HepG2 (cell line): ENCODE results near the gene FAM117B. TPM values are rescaled to one million over a fixed set of nuclear protein-coding genes. Genes with fewer than 3 reads are reported as not detected.

ENCODE experiments used
- ATAC-seq: fragments of 200-7000 bp; cut with Tn5 transposase; 3 replicates; pipeline ENCODE4 v1.9.1; 2020; ENCODE audit warnings: mild to moderate bottlenecking, moderate library complexity
- BruUV-seq: library from RNA; stranded (reverse); fragments of 400-500 nt; replicated peaks from 2 replicates; lab custom pipeline; 2021; lab: Mats Ljungman, UMichigan
- CTCF ChIA-PET: fragments of 300-600 bp; formaldehyde crosslinking; extraction: SDS; loops from one replicate; lab custom pipeline; 2021; ENCODE audit warnings: low total read pairs, inconsistent platforms, low intra/inter-chr PET ratio; lab: Yijun Ruan, JAX
- POLR2A ChIA-PET: fragments of 350-600 bp; sonication (Branson Sonifier 250); formaldehyde crosslinking; loops from one replicate; lab custom pipeline; 2020; ENCODE audit warnings: antibody characterized with exemption, inconsistent platforms; lab: Yijun Ruan, JAX
- DNase-seq: peaks from one replicate; pipeline ENCODE4 v3.0.0-alpha.2; 2015; ENCODE audit warnings: low spot score
- FAIRE-seq: peaks from 3 replicates; lab custom pipeline; 2011; peaks lifted over from hg19 to GRCh38; lab: Jason Lieb, UNC
- H2AFZ ChIP-seq: one replicate; pipeline ENCODE4 v1.6.1; 2011; ENCODE audit warnings: low read length, inconsistent platforms
- H3K27ac ChIP-seq: fragments of 300-600 bp; 3 replicates; pipeline ENCODE4 v1.8.0; 2011; ENCODE audit warnings: mixed run types, mild to moderate bottlenecking, mixed read lengths, low read length, inconsistent platforms; ENCODE audit not compliant: insufficient read depth; ENCODE audit errors: extremely low read length
- H3K27me3 ChIP-seq, 2 experiments: fragments of 200-600 bp in 1 of 2; 2 replicates in 1 of 2; 3 replicates in 1 of 2; pipeline versions ENCODE4 v1.6.0 to v1.8.0; 2011; ENCODE audit warnings: low read length in 2 of 2, mild to moderate bottlenecking in 2 of 2, moderate library complexity in 2 of 2, inconsistent platforms in 1 of 2; ENCODE audit not compliant: insufficient read depth in 2 of 2, control insufficient read depth in 1 of 2
- H3K36me3 ChIP-seq, 2 experiments: fragments of 200-600 bp in 1 of 2; replicated peaks in 1 of 2; 2 replicates in 1 of 2; 3 replicates in 1 of 2; pipeline versions ENCODE4 v1.5.1 to v1.8.0; 2011; ENCODE audit warnings: low read length in 2 of 2, inconsistent platforms in 1 of 2; ENCODE audit not compliant: insufficient read depth in 2 of 2, control insufficient read depth in 1 of 2
- H3K4me1 ChIP-seq: 2 replicates; pipeline ENCODE4 v1.5.1; 2012; ENCODE audit warnings: low read length, inconsistent platforms; ENCODE audit not compliant: insufficient read depth
- H3K4me2 ChIP-seq: 2 replicates; pipeline ENCODE4 v1.6.0; 2011; ENCODE audit warnings: low read depth, low read length, inconsistent platforms
- H3K4me3 ChIP-seq, 3 experiments: fragments of 200-600 bp in 1 of 3; sonication (generic), shearing (Covaris generic) in 1 of 3; replicated peaks in 1 of 3; 2 replicates each; pipeline ENCODE4 v1.5.1; 2011 to 2016; ENCODE audit warnings: low read length in 3 of 3, inconsistent platforms in 2 of 3, low read depth in 2 of 3, mild to moderate bottlenecking in 2 of 3, control low read depth in 1 of 3, mixed read lengths in 1 of 3; ENCODE audit not compliant: insufficient read depth in 1 of 3
- H3K79me2 ChIP-seq: one replicate; pipeline ENCODE4 v1.6.1; 2011; ENCODE audit warnings: low read length, inconsistent platforms; ENCODE audit not compliant: insufficient read depth
- H3K9ac ChIP-seq: 2 replicates; pipeline ENCODE4 v1.6.0; 2011; ENCODE audit warnings: mild to moderate bottlenecking, low read depth, low read length, inconsistent platforms; ENCODE audit not compliant: insufficient read depth
- H3K9me3 ChIP-seq: 2 replicates; pipeline ENCODE4 v1.5.1; 2012; ENCODE audit warnings: mild to moderate bottlenecking, low read length
- H4K20me1 ChIP-seq: 2 replicates; pipeline ENCODE4 v1.6.0; 2011; ENCODE audit warnings: inconsistent platforms, mild to moderate bottlenecking, low read length, moderate library complexity; ENCODE audit not compliant: insufficient read depth
- ARID4A ChIP-seq: sonication (generic); formaldehyde crosslinking; IDR thresholded peaks from 2 replicates; pipeline ENCODE4 v1.5.0; 2020; ENCODE audit warnings: mild to moderate bottlenecking, missing genetic modification reagents, borderline replicate concordance
- DR1 ChIP-seq: sonication (generic); formaldehyde crosslinking; IDR thresholded peaks from 2 replicates; pipeline ENCODE4 v1.8.0; 2021; ENCODE audit warnings: mild to moderate bottlenecking, missing genetic modification reagents, inconsistent platforms
- HOXA9 ChIP-seq: sonication (generic); formaldehyde crosslinking; IDR thresholded peaks from 2 replicates; pipeline ENCODE4 v1.8.1; 2022; ENCODE audit warnings: missing genetic modification reagents, mild to moderate bottlenecking, moderate library complexity, borderline replicate concordance
- SRSF1 ChIP-seq: fragments of 200-400 bp; formaldehyde crosslinking; optimal IDR thresholded peaks from 2 replicates; pipeline ENCODE3; 2017; ENCODE audit warnings: mild to moderate bottlenecking, low read depth, low read length, moderate library complexity
- TRAFD1 ChIP-seq: sonication (generic); formaldehyde crosslinking; IDR thresholded peaks from 2 replicates; pipeline ENCODE4 v1.5.1; 2020; ENCODE audit warnings: missing genetic modification reagents, mild to moderate bottlenecking, borderline replicate concordance
- ZFP37 ChIP-seq: sonication (generic); formaldehyde crosslinking; IDR thresholded peaks from 2 replicates; pipeline ENCODE4 v1.4.0; 2020; ENCODE audit warnings: missing genetic modification reagents, borderline replicate concordance
- ZNF644 ChIP-seq: IDR thresholded peaks from 2 replicates; pipeline ENCODE4 v1.6.1; 2016; ENCODE audit warnings: low read depth
- ZNF772 ChIP-seq: sonication (generic); formaldehyde crosslinking; IDR thresholded peaks from 2 replicates; pipeline ENCODE4 v1.5.0; 2020; ENCODE audit warnings: mild to moderate bottlenecking, missing genetic modification reagents
- ZXDC ChIP-seq: sonication (generic); formaldehyde crosslinking; IDR thresholded peaks from 2 replicates; pipeline ENCODE4 v1.5.0; 2020; ENCODE audit warnings: mild to moderate bottlenecking, missing genetic modification reagents
- WGBS: methylation state at CpG from one replicate; pipeline ENCODE4 v1.1.6; 2017; ENCODE audit warnings: low lambda C conversion rate; 5-methylcytosine and 5-hydroxymethylcytosine counted together
- in situ Hi-C: cut with HindIII; loops from 2 replicates; pipeline ENCODE4 v1.10.0; 2017; ENCODE audit warnings: low pct_unique_long_range_greater_than_20kb; ENCODE audit not compliant: extremely low pct_ligation_motif_present
- intact Hi-C: fragments of 100-400 bp; cut with micrococcal nuclease; formaldehyde crosslinking; loops from one replicate; pipeline ENCODE4 v1.10.0; 2022; ENCODE audit not compliant: unreplicated experiment
- polyA plus RNA-seq, 8 experiments: library from polyadenylated mRNA; depleted of rRNA in 3 of 8; stranded (reverse) in 7 of 8; unstranded in 1 of 8; fragments of >200 nt; fragmentation: Illumina TruSeq in 4 of 8; extraction: Trizol in 4 of 8; gene quantifications; 2 replicates each; pipeline versions ENCODE4 v1.2.1 to v1.2.3, GENCODE V29; 2011 to 2016; ENCODE audit warnings: low read depth in 4 of 8, missing spikeins in 1 of 8, mixed read lengths in 1 of 8; ENCODE audit not compliant: insufficient read depth in 1 of 8
- total RNA-seq, 5 experiments: library from RNA; depleted of rRNA; stranded (reverse); fragments of >200 nt; fragmentation: Illumina TruSeq; extraction: Trizol; gene quantifications; 2 replicates each; pipeline ENCODE4 v1.2.3, GENCODE V29; 2016; ENCODE audit warnings: low read depth in 1 of 5

The FAM117B gene
- total and polyA plus RNA-seq, 2 of the 13 experiments (the other 11 are each of a cell fraction or from before 2014, with no cell fraction given) = 5.8 to 11.0 TPM

GRCh38 chr2:202782940-202783558 lies 148.3 kb downstream of the FAM117B start:
- in situ Hi-C loops = no loop called here
- Histone ChIP-seq H3K79me2 (no peaks in the 10 kb centered on the region), H2AFZ (no peak overlapping the region), H4K20me1 (no peaks in the 10 kb centered on the region), H3K9ac (no peak overlapping the region), H3K9me3 (no peaks in the 10 kb centered on the region), H3K27me3 (no peaks in the 10 kb centered on the region), H3K36me3 (peaks cover 4 to 14% of the 10 kb centered on the region in 2 experiments; a peak in 4 of 5 replicates), H3K4me3 (no peak overlapping the region), H3K27ac (no peak overlapping the region), H3K4me2 (no peak overlapping the region), H3K4me1 (peaks cover 10% of the 10 kb centered on the region)
- CTCF ChIA-PET = no interaction called here
- intact Hi-C loops = no loop called here
- WGBS = 96% methylated on average over 3 of the region's 3 CpGs
- POLR2A ChIA-PET = no interaction called here
- FAIRE-seq (no peak), ATAC-seq (no peak), DNase-seq (no peak)
- TF ChIP-seq ZXDC (CRISPR knock-in tag) (no peak), ZNF644 (CRISPR knock-in tag) (no peak), ZNF772 (CRISPR knock-in tag) (no peak), DR1 (CRISPR knock-in tag) (no peak), SRSF1 (no peak), ARID4A (no peak), HOXA9 (CRISPR knock-in tag) (no peak), TRAFD1 (CRISPR knock-in tag) (no peak), ZFP37 (CRISPR knock-in tag) (no peak)
- BruUV-seq = no TSS peak
